Body of pancreas (tissue), 4 donors: ENCODE results near the gene TBC1D24.

Experiments
- CTCF ChIP-seq, 7 experiments: fragments of 450-650 bp in 4 of 7; fragments of 200-600 bp in 3 of 7; sonication (generic) in 3 of 7; IDR thresholded peaks; one replicate each; pipeline ENCODE4 v1.5.1; 2016 to 2019; ENCODE audit warnings: antibody characterized with exemption in 7 of 7
- POLR2A ChIP-seq, 3 donors: fragments of 450-650 bp; IDR thresholded peaks; one replicate each; pipeline ENCODE4 v1.6.1; 2016; ENCODE audit warnings: antibody characterized with exemption in 3 of 3, mild to moderate bottlenecking in 2 of 3

GRCh38 chr16:2519711-2520080 lies 44.8 kb downstream of the TBC1D24 start:
- TF ChIP-seq CTCF (IDR thresholded peaks at IDR 0.05) (no peak), POLR2A (IDR thresholded peaks at IDR 0.05) (no peak)
